GM19467 (cell line): ENCODE results near the gene FAT3.

Experiments
- ATAC-seq: cut with Tn5 transposase; IDR thresholded peaks from one replicate; pipeline ENCODE4 v1.9.1; 2021; ENCODE audit warnings: mild to moderate bottlenecking, moderate library complexity; ENCODE audit not compliant: unreplicated experiment

FAT3 gene

DNA sequence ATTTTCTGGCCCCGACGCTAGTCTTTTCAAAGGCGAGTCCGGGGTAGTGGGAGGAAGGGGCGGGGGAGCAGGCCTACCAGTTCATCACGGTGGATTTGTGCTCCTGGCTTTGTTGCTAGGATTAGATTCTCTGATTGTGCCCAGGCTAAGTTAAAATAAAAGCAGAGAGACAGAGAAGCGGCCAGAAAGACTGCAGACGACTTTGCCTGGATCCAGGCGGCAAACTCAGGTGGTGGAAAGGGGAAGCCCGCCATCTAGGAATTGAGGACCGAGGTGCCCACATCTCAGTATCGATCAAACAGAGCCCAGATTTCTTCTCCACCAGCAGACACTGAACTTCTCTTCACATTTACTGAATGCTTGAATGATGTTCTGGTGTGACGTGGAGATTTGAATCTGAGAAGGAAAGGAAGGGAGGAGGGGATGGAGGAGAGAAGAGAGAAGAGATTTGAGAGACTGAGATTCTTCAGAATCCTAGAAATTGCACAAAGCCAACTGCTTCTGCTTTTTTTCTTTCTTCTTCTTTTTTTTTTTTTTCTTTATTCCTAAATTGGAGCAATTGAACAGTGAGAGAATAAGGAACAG lies 2.7 kb downstream of the FAT3 start:
- no peak for ATAC-seq

DNA sequence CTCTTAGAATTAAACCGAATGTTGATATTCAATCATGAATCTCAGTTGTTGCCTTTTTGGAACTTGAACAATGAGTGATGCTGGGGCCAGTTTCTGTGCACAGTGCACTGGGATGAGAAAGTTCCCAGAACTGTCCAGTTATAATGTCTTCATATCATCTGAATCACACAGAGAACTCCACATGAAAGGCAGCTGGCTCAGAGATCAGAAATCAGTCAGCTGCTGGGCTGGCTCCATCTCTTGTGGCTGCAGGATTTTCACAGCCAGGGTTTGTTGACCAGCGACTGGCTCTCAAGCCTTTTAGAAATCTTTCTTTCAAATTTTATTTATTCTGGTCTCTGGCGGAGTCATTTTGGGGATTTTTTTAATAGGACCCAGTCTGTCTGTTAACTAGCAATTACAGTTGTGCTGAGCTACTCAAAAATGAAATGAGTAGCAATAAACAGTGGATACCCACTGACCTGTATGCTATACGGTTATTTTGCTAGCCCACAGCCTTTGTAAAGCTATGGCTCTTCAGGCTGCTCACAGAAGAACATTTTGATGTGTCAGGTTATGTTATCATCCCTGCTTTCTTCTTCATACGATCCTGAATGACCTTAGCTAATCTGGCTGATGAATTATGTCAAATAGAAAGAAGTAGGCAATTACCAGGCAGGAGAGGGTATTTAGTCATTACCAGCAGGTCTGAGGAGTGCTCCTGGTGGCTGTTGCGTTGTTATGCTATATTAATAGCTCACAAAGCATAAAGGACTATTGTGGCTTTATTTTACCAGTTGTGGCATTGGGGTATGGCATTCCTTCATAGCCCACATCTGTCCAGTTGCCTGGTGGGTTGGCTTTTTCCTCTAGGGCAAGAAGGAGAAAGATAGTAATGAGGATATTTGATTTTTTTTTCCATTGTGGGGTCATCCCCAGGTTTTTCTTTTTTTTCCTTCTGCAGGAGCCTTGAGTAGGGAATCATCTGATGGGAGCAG lies 3.6 kb downstream of the FAT3 start:
- ATAC-seq = no peak

DNA sequence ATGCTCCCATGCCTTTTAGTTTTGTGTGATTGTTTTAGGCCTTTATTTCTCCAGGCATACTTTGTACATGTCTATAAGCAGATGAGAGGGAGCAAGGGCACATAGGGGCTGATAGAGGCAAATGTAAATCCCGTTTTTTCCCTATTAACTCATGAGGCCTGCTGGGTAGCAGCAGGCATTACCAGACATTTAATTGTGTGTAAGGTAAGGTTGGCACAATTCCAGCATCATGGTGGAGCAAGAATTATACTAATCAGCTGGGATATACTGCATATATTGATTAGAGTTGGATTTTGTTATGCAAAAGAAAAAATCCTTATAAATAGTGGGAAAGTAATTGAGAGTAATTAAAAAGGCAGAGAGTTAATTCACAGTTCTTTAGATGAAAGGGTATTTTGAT lies 12.2 kb downstream of the FAT3 start:
- ATAC-seq = no peak

DNA sequence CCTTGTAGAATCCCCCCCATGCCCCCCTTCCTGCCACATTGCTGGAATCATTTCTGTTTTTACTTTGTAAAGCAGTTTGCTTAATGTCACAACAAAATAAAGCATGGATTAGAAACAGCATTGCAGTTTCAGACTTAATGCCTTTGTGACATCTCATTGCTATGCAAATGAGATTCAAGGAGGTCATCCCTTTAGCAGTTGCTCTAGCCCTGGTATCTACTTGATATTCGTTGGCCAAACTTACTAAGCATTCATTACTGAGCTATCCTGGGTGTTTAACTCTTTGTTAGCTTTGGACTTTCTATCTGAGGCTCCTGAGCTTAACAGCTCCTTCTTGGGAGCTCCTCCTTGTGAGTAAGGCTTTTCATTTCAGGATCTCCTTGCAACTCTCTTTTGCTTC lies 16.3 kb downstream of the FAT3 start:
- no peak for ATAC-seq

DNA sequence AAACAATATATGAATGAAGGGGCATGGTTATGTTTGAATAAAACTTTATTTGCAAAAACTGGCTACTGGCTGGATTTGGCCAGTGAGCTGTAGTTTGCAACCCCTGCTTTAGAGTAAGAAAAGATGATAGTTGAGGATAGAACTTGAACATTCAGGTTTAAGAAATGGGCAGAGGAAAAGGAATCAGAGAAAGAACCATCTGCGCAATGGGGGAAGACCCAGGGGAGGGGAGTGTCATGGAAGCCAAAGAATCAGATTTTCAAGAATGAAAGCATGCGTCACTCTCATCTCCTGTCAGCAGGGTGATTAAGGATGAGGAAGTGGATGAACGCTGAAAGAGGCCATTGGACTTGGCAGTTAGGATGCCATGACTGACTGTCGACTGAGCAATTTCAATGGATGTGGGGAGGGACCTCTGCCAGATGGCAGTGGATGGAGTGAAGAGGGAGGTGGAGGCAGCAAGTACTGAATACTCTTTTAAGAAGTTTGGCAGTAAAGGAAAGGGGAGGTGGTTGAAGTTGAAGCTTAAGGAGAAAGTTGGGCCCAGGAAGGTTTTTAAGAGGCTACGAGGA lies 21.2 kb downstream of the FAT3 start:
- ATAC-seq = no peak

DNA sequence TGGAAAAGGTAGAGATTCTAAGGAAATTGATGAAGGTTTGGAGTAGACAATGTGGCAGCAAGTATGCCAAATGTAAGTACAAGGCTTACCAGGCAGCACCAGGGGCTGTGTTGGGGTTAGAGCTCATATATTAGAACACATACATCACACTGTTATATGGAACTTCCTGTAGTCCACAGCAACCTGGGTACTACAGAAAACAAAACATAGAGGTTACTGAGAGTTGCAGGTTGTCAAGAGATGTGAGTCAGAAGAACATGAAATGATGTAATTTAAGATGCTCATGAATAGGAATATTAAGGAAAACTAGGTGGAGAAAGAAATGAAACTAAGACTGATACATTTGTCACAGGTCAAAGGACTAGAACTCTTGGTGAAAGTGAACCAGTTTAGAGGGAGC lies 22.0 kb downstream of the FAT3 start:
- ATAC-seq = no peak

DNA sequence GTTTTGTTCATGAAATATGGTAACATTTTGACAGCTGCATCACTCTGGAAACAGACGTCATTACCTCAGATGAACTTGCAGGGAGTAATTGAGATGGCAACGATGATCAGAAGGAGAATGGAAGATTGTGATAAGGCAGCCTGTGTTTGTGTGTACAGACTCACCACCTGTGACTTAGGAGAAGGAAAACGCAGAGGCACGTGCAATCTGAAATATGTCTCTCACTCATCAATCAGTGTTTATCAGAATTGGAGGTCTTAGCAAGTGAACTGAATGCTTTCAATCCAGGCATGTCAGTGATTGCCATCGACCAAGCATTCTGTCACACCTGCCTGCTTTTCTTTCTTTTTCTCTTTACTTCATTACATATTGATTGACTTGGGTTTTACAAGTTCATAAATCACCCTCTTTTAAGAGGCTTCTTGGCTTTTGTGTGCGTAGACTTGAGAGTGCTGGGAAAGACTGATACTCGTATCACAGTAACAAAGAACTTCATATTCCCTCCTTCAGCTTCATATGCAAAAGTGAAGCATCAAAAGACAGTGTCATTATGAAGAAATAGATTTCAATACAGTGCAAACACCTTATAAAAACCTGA lies 24.6 kb downstream of the FAT3 start:
- ATAC-seq = no peak

DNA sequence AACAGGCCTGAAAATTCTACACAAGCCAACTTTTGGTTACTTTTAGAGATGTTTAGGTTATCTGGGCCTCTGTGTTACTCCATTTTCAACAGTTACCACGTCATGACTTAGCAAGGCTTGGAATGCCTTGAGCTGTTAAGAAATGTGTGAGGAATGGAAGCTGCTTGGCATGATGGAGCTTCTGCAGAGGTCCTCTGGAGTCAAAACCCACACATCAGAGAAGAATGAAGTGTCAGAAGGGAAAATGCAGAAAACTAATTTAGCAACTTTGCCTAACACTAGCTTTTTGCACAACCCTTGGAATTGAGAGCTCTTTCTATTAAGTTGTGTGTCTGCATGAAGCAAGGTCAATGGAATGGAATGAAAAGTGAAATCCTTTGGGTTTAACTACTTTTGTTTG lies 27.4 kb downstream of the FAT3 start:
- no peak for ATAC-seq

DNA sequence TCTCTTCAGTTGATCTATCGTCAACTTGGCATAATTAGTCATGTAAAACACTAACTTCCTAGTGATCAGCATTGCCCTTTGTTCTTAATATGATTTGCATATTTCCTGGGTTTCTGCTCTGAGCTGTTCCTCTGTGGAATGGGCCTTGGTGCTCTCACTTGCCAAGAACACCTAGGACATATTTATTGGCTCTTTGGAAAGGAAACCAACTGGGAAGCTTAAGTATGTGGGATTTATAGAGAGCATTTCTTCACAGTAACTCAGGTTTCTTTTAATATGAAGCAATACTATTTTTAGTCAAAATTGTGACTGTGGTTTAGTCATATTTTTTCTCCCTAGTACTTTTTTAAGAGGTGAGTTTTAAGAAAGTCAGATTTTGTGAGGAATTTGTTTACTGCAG lies 28.8 kb downstream of the FAT3 start:
- ATAC-seq = no peak

DNA sequence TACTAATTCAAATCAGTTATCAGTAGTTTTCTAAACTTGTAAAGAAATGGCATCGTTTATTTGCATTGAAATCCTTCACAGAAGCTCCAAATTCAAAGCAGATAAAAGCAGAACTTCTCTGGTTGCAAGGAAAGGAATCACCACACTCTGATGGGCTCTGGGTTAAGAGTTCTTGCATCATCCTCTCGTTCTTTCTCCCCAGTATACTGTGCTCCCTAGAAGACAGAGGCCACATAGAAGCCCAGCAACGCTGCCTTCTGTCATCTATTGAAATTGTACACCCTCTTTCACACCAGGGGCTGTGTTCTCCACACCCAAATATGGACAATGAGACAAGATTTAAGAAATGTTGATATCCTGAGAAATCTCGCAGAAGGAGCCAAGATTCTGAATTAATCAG lies 29.3 kb downstream of the FAT3 start:
- ATAC-seq = no peak

DNA sequence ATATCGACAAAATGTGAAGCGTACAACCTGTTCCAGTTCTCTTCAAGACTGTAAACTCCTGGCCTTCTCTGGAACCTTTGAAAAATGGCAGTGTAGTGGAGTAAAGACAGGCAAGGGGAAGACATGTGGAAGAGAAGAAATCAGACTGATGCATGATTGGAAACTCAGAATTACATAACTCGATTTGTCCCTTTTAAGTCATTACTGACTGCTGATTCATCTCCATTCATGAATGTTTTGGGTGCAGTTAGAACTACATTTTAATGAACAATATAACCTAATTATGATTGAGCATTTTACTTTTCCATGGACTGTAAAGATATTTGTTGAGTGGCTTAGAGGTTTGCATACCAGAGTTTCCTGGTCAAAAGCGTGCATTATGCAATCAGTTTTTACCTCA lies 32.9 kb downstream of the FAT3 start:
- ATAC-seq = no peak

DNA sequence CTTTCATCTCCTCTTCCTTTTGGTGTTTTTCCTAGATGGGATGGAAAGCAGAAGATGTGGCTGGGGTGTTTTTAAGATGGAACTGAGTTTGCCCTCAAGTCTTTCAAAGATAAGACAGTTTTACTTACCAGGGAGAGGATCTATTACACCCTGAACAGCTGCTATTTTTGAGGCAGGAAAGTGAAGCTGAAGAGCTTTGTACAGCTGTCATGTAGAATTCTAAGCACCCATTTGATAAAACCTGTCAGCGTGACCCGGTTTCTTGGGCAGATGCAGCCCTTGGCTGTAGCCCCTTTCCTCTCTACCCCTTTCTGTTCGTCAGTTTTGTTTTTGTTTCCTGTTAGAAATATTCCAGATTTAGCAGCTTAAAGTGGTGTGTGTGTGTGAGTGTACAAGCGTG lies 35.2 kb downstream of the FAT3 start:
- no peak for ATAC-seq

DNA sequence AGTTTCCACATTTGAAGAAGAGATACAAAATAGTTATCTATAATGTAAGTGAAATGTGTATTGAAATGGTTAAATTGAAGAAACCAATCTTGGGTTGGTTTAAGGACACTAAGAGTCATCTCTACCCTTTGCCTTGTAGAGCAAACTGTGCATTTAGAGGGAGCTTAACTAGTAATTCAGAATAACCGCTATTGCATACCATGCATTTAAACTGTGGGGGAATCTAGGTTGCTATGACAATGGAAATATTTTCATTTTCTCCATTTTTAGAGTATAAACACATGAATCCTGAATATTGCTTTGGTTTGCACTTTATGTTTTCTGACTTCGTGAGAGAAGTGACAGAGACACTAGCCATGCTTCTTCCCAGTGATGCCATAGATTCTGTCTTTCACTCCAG lies 39.7 kb downstream of the FAT3 start:
- ATAC-seq = no peak

DNA sequence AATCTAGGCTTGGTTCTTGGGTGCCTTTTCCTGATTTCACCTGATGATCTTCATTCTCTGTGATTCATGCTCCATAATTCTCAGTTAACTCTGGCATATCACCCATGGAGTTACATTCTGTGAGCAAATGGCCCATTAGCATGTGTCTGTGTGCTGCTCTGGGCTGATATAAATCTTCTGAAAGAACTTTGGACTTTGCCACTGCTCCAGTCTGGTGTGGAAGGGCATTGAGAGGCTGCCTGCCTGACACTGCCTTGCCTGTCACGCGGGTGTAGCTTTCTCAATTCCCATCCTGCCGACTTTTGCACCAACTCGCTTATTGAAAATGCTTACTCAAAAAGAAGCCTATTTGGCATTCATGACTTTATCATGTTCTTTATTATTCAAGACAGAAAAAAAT lies 42.2 kb downstream of the FAT3 start:
- ATAC-seq = no peak

DNA sequence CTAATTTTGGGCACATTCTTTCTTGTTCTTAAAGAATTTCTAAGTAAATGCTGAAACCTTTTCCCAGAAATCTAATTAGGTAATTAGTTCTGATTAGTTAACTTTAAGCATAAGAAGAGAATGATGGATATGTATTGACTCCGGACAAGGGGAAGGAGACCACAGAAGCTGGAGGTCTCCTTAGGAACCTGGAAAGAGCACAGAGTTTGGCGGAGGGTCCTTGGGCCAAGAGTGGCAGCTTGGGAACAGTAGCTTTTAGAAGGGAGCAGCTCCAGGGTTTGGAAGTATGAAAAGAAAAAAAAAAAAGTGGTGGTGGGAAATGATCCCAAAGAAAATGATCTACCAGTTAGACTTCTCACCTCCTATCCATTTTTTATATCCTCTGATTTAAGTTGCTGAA lies 42.7 kb downstream of the FAT3 start:
- no peak for ATAC-seq

DNA sequence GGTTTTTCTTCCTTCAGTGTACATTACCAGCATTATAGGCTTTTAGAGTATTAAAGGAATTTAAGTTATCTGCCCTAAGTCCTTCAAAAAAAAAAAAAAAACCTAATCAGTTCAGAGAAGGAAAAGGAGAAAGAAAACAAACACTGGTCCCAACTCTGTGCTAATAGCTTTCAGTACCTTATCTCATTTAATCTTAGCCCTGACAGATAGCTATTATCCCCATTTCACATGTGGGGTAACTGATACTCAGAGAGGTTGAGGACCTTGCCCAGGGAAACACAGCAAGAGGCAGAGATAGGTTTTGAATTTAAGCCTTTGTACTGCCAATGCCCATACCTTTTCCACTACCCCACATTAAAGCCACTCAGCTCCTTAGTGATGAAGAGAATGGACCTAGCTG lies 43.4 kb downstream of the FAT3 start:
- ATAC-seq = no peak

DNA sequence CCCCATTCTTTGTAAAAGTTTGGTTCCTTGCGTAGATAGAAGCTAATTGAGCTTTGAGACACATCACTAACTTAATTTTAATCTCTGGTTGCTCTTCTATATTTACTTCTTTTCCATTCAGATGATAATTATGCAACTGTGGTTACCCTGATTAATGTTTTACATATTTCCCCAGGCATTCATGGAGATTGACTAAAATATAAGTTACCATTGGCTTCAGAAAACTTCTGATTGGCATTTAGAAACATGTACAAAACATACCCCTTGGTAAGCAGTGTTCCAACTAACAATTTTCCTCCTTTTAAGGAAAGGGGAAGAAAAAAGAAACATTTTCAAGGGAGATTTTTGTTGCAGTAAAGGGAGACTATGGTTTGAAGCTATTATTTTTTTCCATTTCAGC lies 43.9 kb downstream of the FAT3 start:
- ATAC-seq = no peak

DNA sequence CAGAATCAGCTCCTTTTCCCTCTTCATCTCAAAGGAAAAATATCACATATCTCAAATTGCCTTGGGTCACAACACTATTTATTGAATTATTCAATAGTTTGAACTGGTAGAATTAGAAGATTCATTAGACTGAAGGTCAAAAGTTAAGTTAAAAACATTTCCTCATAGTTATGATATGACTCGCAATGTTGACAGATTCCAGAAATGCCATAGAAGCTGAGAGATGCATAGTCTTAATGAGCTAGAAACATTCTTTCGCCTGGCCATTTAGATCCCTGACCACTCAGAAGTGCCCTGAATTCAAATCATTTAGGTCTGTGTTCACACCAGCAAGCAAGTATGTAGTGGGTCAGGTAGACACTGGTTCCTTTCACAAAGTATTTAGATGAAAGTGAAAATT lies 44.4 kb downstream of the FAT3 start:
- no peak for ATAC-seq

DNA sequence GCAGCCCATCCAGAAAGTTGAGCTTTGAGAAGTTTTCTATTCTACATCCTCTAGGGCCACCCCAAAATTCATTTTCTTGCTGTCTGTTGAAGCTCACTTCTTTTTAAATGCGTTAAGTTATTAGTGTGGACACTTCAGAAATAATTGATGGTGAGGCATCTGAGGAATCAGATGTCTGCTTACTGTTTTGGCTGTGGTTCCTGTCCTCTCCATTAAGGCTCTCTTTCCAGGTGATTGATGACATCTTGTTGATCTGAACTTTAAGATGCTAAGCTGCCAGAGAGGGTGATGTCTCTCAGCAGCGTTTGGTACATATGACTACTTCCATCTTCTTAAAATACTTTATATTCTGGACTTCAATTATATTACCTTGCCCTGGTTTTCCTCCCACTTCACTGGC lies 45.2 kb downstream of the FAT3 start:
- ATAC-seq = no peak

DNA sequence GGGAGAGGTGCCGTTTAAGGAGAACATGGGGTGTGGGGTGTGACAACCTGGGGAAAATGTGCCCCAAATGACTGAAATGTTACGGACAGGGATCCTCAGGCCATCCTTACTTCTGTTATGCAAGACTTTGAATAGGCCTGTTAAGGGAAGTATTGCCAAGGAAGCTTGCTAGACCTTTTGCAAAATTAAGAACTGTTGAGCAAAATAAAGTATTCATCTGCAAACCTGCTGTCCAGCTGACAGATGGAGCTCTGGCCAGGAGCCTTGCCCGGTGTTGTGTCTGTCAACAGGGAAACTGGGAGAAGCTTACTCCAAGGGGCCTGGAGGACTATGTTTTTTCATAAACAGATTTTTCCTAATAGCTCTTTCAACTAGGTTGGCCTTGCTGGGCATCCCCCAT lies 48.0 kb downstream of the FAT3 start:
- no peak for ATAC-seq
